Measurements from ENCODE around the gene ZNF606. TPM values are rescaled to one million over a fixed set of nuclear protein-coding genes. Genes with fewer than 3 reads are reported as not detected.

ZNF606 gene
- polyA plus RNA-seq, 1 experiment = 2.3 TPM

GRCh38 chr19:57934820-57935665 is 67.6 kb downstream of the ZNF606 start, which contains the start of gene ZNF418:
TSS of gene ZNF418 (minus strand) at chr19:57935402. CDS start at chr19:57933822, 1,580 bp downstream.
- TF ChIP-seq, protein P1, sequence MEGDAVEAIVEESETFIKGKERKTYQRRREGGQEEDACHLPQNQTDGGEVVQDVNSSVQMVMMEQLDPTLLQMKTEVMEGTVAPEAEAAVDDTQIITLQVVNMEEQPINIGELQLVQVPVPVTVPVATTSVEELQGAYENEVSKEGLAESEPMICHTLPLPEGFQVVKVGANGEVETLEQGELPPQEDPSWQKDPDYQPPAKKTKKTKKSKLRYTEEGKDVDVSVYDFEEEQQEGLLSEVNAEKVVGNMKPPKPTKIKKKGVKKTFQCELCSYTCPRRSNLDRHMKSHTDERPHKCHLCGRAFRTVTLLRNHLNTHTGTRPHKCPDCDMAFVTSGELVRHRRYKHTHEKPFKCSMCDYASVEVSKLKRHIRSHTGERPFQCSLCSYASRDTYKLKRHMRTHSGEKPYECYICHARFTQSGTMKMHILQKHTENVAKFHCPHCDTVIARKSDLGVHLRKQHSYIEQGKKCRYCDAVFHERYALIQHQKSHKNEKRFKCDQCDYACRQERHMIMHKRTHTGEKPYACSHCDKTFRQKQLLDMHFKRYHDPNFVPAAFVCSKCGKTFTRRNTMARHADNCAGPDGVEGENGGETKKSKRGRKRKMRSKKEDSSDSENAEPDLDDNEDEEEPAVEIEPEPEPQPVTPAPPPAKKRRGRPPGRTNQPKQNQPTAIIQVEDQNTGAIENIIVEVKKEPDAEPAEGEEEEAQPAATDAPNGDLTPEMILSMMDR (IDR thresholded peaks at IDR 0.05; ENCODE audit: insufficient read depth, low read depth, low read length) = no peak
- ChIA-PET CTCF (interaction anchor here (1.0 to 1.1 kb wide), 2 partner anchors 10 to 197 kb away, joined by 3 read pairs; no protein-coding TSS in a partner anchor), POLR2A (no interaction called here)
- Histone ChIP-seq H3K27me3 (ENCODE audit: control insufficient read depth, insufficient read depth, low read length) (no peaks in the 10 kb centered on the region), H3K36me3 (ENCODE audit: control insufficient read depth, insufficient read depth, low read length) (peaks cover 1% of the 10 kb centered on the region; the same call in 1 of the 2 replicates), H3K4me3 (ENCODE audit: low read depth, low read length) (peak within 1 kb of the TSS; percentile 68)
- DNase-seq (ENCODE audit: low read depth) = peak; percentile 44

DNA sequence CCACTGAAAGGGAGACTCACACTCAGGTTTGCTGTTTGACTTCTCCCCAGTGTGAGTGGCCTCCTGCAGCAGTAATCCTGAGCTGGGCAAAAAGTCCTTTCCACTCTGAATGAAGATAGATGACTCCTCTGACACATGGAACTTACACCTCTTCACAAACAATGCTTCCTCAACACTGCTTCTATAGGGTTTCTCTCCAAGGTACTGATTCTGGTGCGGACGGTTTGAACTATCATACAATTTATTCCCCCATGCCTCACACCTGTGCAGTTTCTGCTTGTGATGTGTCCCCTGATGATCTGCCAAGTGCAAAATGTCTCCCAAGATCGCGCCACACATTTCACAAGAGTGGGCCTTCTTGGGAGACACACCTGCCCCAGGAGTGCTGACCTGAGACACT is 75.0 kb downstream of the ZNF606 start:
- no peak for DNase-seq (ENCODE audit: low read depth)
- ChIA-PET CTCF (no interaction called here), POLR2A (no interaction called here)
- TF ChIP-seq, protein P1 (IDR thresholded peaks at IDR 0.05; ENCODE audit: insufficient read depth, low read depth, low read length) = no peak
- Histone ChIP-seq H3K36me3 (ENCODE audit: control insufficient read depth, insufficient read depth, low read length) (peaks cover 9% of the 10 kb centered on the region), H3K4me3 (ENCODE audit: low read depth, low read length) (no peak overlapping the region), H3K27me3 (ENCODE audit: control insufficient read depth, insufficient read depth, low read length) (no peaks in the 10 kb centered on the region)

Other genes with a start within 250 kb of the ZNF606 start
- gene ZNF586, start 233.1 kb downstream of the ZNF606 start, polyA plus RNA-seq (2011; rRNA removed) = 3.9 and 5.8 TPM in 2 replicates
- 2.1 and 2.5 TPM in 2 replicates for gene ZNF552, start 187.9 kb downstream of the ZNF606 start, polyA plus RNA-seq (2011; rRNA removed)
- 2.3 and 4.4 TPM in 2 replicates for gene ZNF587B, start 172.5 kb downstream of the ZNF606 start, polyA plus RNA-seq (2011; rRNA removed)
- 8.4 and 9.9 TPM in 2 replicates for gene ZNF587, start 153.0 kb downstream of the ZNF606 start, polyA plus RNA-seq (2011; rRNA removed)
- gene ZNF814, start 113.8 kb downstream of the ZNF606 start, polyA plus RNA-seq (2011; rRNA removed) = 4.5 and 5.8 TPM in 2 replicates
- 2.8 and 5.3 TPM in 2 replicates for gene ZNF417, start 86.2 kb downstream of the ZNF606 start, polyA plus RNA-seq (2011; rRNA removed)
- 2.5 and 2.7 TPM in 2 replicates for gene ZNF418, start 67.4 kb downstream of the ZNF606 start, polyA plus RNA-seq (2011; rRNA removed)
- gene ZNF256, start 55.1 kb downstream of the ZNF606 start, polyA plus RNA-seq (2011; rRNA removed) = 2.2 and 3.0 TPM in 2 replicates
- 0.11 TPM in 1 of 2 replicates, not detected in the other for gene C19orf18, start 28.3 kb downstream of the ZNF606 start, polyA plus RNA-seq (2011; rRNA removed)
- 0.10 TPM in 1 of 2 replicates, not detected in the other for gene ZSCAN1, start 31.2 kb upstream of the ZNF606 start, polyA plus RNA-seq (2011; rRNA removed)
- gene ZNF135, start 56.5 kb upstream of the ZNF606 start, polyA plus RNA-seq (2011; rRNA removed) = 6.3 and 6.8 TPM in 2 replicates
- gene ZSCAN18, start 95.4 kb upstream of the ZNF606 start, polyA plus RNA-seq (2011; rRNA removed) = 15.4 and 18.5 TPM in 2 replicates
- 5.5 and 7.5 TPM in 2 replicates for gene ZNF329, start 148.0 kb upstream of the ZNF606 start, polyA plus RNA-seq (2011; rRNA removed)
- 13.0 and 15.2 TPM in 2 replicates for gene ZNF274, start 180.2 kb upstream of the ZNF606 start, polyA plus RNA-seq (2011; rRNA removed)
- gene ZNF544, start 226.1 kb upstream of the ZNF606 start, polyA plus RNA-seq (2011; rRNA removed) = 28.6 and 33.4 TPM in 2 replicates